K562 (cell line): Measurements from ENCODE around the gene SLCO2B1. TPM values are rescaled to one million over a fixed set of nuclear protein-coding genes. Genes with fewer than 3 reads are reported as not detected.

Experiments used
- ATAC-seq: fragments of 200-7000 bp; cut with Tn5 transposase; 3 replicates; pipeline ENCODE4 v1.9.1; 2020; ENCODE audit warnings: moderate library complexity
- BruUV-seq: library from RNA; stranded (reverse); fragments of 400-500 nt; replicated peaks from 2 replicates; lab custom pipeline; 2021; lab: Mats Ljungman, UMichigan
- CTCF ChIA-PET: fragments of 300-600 bp; formaldehyde crosslinking; extraction: SDS; loops from one replicate; lab custom pipeline; 2021; ENCODE audit warnings: low intra/inter-chr PET ratio; lab: Yijun Ruan, JAX
- POLR2A ChIA-PET: fragments of 300-600, 350-650 bp; sonication (Branson Sonifier 250); formaldehyde crosslinking; extraction: SDS; loops from one replicate; lab custom pipeline; 2021; ENCODE audit warnings: antibody characterized with exemption, inconsistent platforms; lab: Yijun Ruan, JAX
- DNase-seq, 4 experiments: peaks; one replicate each; pipeline versions ENCODE4 v3.0.0 to v3.0.0-alpha.2; 2011 to 2018; ENCODE audit warnings: low spot score in 3 of 4, mixed read lengths in 3 of 4; ENCODE audit errors: extremely low read depth in 1 of 4
- FAIRE-seq: peaks from 2 replicates; lab custom pipeline; 2011; peaks lifted over from hg19 to GRCh38; lab: Jason Lieb, UNC
- H2AFZ ChIP-seq: 2 replicates; pipeline ENCODE4 v1.6.0; 2011; ENCODE audit warnings: low read depth, low read length, control low read depth, inconsistent platforms
- H3K27ac ChIP-seq: fragments of 200-600 bp; 3 replicates; pipeline ENCODE4 v1.8.0; 2011; ENCODE audit warnings: low read depth, mild to moderate bottlenecking, control low read depth, inconsistent platforms, low read length, moderate library complexity, mixed read lengths; ENCODE audit errors: extremely low read depth
- H3K27me3 ChIP-seq, 2 experiments: fragments of 300-600 bp in 1 of 2; 2 replicates in 1 of 2; 3 replicates in 1 of 2; pipeline versions ENCODE4 v1.6.0 to v1.8.0; 2011; ENCODE audit warnings: inconsistent platforms in 2 of 2, low read length in 2 of 2, mild to moderate bottlenecking in 1 of 2, mixed read lengths in 1 of 2, moderate library complexity in 1 of 2; ENCODE audit not compliant: control insufficient read depth in 2 of 2, insufficient read depth in 2 of 2
- H3K36me3 ChIP-seq: fragments of 300-600 bp; 3 replicates; pipeline ENCODE4 v1.8.0; 2011; ENCODE audit warnings: mild to moderate bottlenecking, low read length, inconsistent platforms; ENCODE audit not compliant: control insufficient read depth, insufficient read depth
- H3K4me1 ChIP-seq, 2 experiments: fragments of 200-600 bp in 1 of 2; replicated peaks in 1 of 2; 2 replicates in 1 of 2; 3 replicates in 1 of 2; pipeline versions ENCODE4 v1.5.1 to v1.8.0; 2011; ENCODE audit warnings: inconsistent platforms in 2 of 2, low read length in 2 of 2, mild to moderate bottlenecking in 1 of 2, mixed read lengths in 1 of 2, moderate library complexity in 1 of 2; ENCODE audit not compliant: control insufficient read depth in 2 of 2, insufficient read depth in 2 of 2
- H3K4me2 ChIP-seq: 2 replicates; pipeline ENCODE4 v1.6.1; 2011; ENCODE audit warnings: low read length, control low read depth, inconsistent platforms, mixed read lengths; ENCODE audit not compliant: insufficient read depth
- H3K4me3 ChIP-seq: fragments of 200-600 bp; sonication (generic), shearing (Covaris generic); 2 replicates; pipeline ENCODE4 v1.5.1; 2016; ENCODE audit warnings: control low read depth, inconsistent platforms
- H3K79me2 ChIP-seq: fragments of 200-600 bp; 3 replicates; pipeline ENCODE4 v1.8.0; 2011; ENCODE audit warnings: low read length, inconsistent platforms; ENCODE audit not compliant: control insufficient read depth, insufficient read depth
- H3K9ac ChIP-seq, 2 experiments: 2 replicates each; pipeline versions ENCODE4 v1.6.0 to v1.6.1; 2011; ENCODE audit warnings: low read depth in 2 of 2, low read length in 2 of 2, control low read depth in 1 of 2, inconsistent platforms in 1 of 2, mild to moderate bottlenecking in 1 of 2, mixed read lengths in 1 of 2; ENCODE audit not compliant: insufficient read depth in 1 of 2
- H3K9me1 ChIP-seq: one replicate; pipeline ENCODE4 v1.6.0; 2011; ENCODE audit warnings: inconsistent platforms, mild to moderate bottlenecking, low read length, moderate library complexity; ENCODE audit not compliant: control insufficient read depth, insufficient read depth
- H3K9me3 ChIP-seq: replicated peaks from 2 replicates; pipeline ENCODE4 v1.5.1; 2011; ENCODE audit warnings: low read depth, low read length, inconsistent platforms; ENCODE audit not compliant: control insufficient read depth, insufficient read depth
- H4K20me1 ChIP-seq: replicated peaks from 2 replicates; pipeline ENCODE4 v1.6.1; 2011; ENCODE audit warnings: low read length, inconsistent platforms, mixed read lengths; ENCODE audit not compliant: control insufficient read depth, insufficient read depth
- BRF1 ChIP-seq: IDR thresholded peaks from 3 replicates; pipeline ENCODE4 v1.6.1; 2011; ENCODE audit warnings: borderline replicate concordance, mild to moderate bottlenecking; ENCODE audit not compliant: insufficient read length; ENCODE audit errors: extremely low read depth
- CBFB ChIP-seq: sonication (generic); formaldehyde crosslinking; IDR thresholded peaks from 2 replicates; pipeline ENCODE4 v1.4.0; 2020; ENCODE audit warnings: mild to moderate bottlenecking, missing genetic modification reagents
- HMGN3 ChIP-seq: IDR thresholded peaks from 2 replicates; pipeline ENCODE4 v1.6.1; 2011; ENCODE audit warnings: borderline replicate concordance, low read depth, mild to moderate bottlenecking, mixed read lengths, low read length; ENCODE audit not compliant: insufficient read length; ENCODE audit errors: extremely low read depth
- MCM5 ChIP-seq: fragments of 450-650 bp; IDR thresholded peaks from 2 replicates; pipeline ENCODE4 v1.6.1; 2016; ENCODE audit warnings: low read depth
- NRF1 ChIP-seq, 2 experiments: fragments of 450-650 bp; IDR thresholded peaks in 1 of 2; conservative IDR thresholded peaks in 1 of 2; 2 replicates each; pipeline ENCODE4 v1.6.1; 2014; ENCODE audit warnings: mild to moderate bottlenecking in 2 of 2
- TEAD2 ChIP-seq: fragments of 450-650 bp; IDR thresholded peaks from 2 replicates; pipeline ENCODE4 v1.6.1; 2016; ENCODE audit warnings: missing genetic modification characterization, control low read depth, missing compliant biosample characterization
- THRB ChIP-seq: fragments of 450-650 bp; formaldehyde crosslinking; conservative IDR thresholded peaks from 2 replicates; pipeline ENCODE4 v1.4.0; 2022; ENCODE audit warnings: mild to moderate bottlenecking, missing genetic modification characterization
- TSHZ1 ChIP-seq: fragments of 250-450 bp; sonication (Bioruptor Pico); IDR thresholded peaks from 2 replicates; pipeline ENCODE4 v1.4.0; 2020; ENCODE audit warnings: mild to moderate bottlenecking, moderate library complexity
- YBX1 ChIP-seq: fragments of 450-650 bp; IDR thresholded peaks from 2 replicates; pipeline ENCODE4 v1.7.1; 2016; ENCODE audit warnings: mild to moderate bottlenecking
- ZNF512 ChIP-seq: IDR thresholded peaks from 2 replicates; pipeline ENCODE4 v1.6.1; 2016; ENCODE audit warnings: missing genetic modification characterization, missing compliant biosample characterization
- WGBS: fragments of 100-300 bp; shearing (Covaris generic); methylation state at CpG from one replicate; pipeline ENCODE4 v1.1.6; 2016; ENCODE audit warnings: low coverage, mixed read lengths; ENCODE audit not compliant: insufficient coverage; ENCODE audit errors: missing lambda C conversion rate; 5-methylcytosine and 5-hydroxymethylcytosine counted together
- in situ Hi-C: fragments of 300-500 bp; cut with MboI; formaldehyde crosslinking; loops from 4 replicates; pipeline ENCODE4 v1.15.0; 2018; ENCODE audit warnings: inconsistent platforms, mixed read lengths
- intact Hi-C: fragments of 100-400 bp; cut with micrococcal nuclease; formaldehyde crosslinking; loops from 2 replicates; pipeline ENCODE4 v1.14.2; 2022
- polyA plus RNA-seq, 8 experiments: library from polyadenylated mRNA; depleted of rRNA in 4 of 8; stranded (reverse) in 5 of 8; unstranded in 3 of 8; fragments of >200 nt; fragmentation: Nextera tagmentation in 2 of 8; fragmentation: Illumina TruSeq in 1 of 8; extraction: Ambion mirVana in 2 of 8; extraction: Trizol in 1 of 8; gene quantifications; 2 replicates each; pipeline versions ENCODE4 v1.2.1 to v1.2.3, GENCODE V29; 2011 to 2014; ENCODE audit warnings: inconsistent platforms in 1 of 8, missing spikeins in 1 of 8
- total RNA-seq, 7 experiments: library from RNA; depleted of rRNA in 6 of 7; stranded (reverse); fragments of >200 nt in 6 of 7; fragmentation: Illumina TruSeq in 2 of 7; extraction: Trizol in 2 of 7; gene quantifications; 2 replicates each; pipeline versions ENCODE4 v1.2.1 to v1.2.3, GENCODE V29; 2011 to 2021; ENCODE audit warnings: low replicate concordance in 1 of 7

The SLCO2B1 gene
- total and polyA plus RNA-seq, 9 of the 15 experiments (the other 6 are each of a cell fraction or from before 2014, with no cell fraction given): 0.70 to 14.7 (median 7.6) TPM

- Histone ChIP-seq H3K36me3 (no peaks in the 10 kb centered on the region), H3K27me3 (peaks cover 0 to 29% of the 10 kb centered on the region in 2 experiments; a peak in 3 of 5 replicates), H3K4me3 (no peak overlapping the region), H3K9me3 (no peaks in the 10 kb centered on the region), H3K9ac (no peak overlapping the region), H3K4me2 (no peak overlapping the region), H4K20me1 (peaks cover 13% of the 10 kb centered on the region; the same call in 1 of the 2 replicates), H3K79me2 (no peaks in the 10 kb centered on the region), H3K9me1 (no peaks in the 10 kb centered on the region), H3K27ac (no peak overlapping the region), H2AFZ (no peak overlapping the region), H3K4me1 (no peaks in the 10 kb centered on the region)
- peak; percentile 76 for FAIRE-seq
- CTCF ChIA-PET: interaction anchor here (0.6 kb wide), 1 partner anchor 69 kb away, joined by 3 read pairs; no protein-coding TSS in a partner anchor
- BruUV-seq: no TSS peak
- intact Hi-C loops: no loop called here
- 0% methylated on average over 3 of the region's 3 CpGs for WGBS
- POLR2A ChIA-PET: no interaction called here
- peak in 3 of 4 experiments; percentile 45 to 58 (median 55) for DNase-seq
- no peak for ATAC-seq
- in situ Hi-C loops: no loop called here
- no peak for TF ChIP-seq TSHZ1 (CRISPR knock-in tag)
- no peak for TF ChIP-seq THRB (CRISPR knock-in tag)
- TF ChIP-seq MCM5: no peak
- TF ChIP-seq BRF1: no peak
- TF ChIP-seq CBFB (CRISPR knock-in tag): no peak
- TF ChIP-seq HMGN3: no peak
- TF ChIP-seq YBX1: no peak
- TF ChIP-seq NRF1 (conservative IDR thresholded peaks at IDR 0.05 in 1 of 2, IDR thresholded peaks at IDR 0.05 in 1 of 2): no peak
- 0 out of 2 replicates have a peak, but pooled peaks have one; percentile 34 for TF ChIP-seq TEAD2 (tag)
- TF ChIP-seq ZNF512 (tag): no peak
Observed at GRCh38 chr11:75233754-75234172, 82.9 kb downstream of the SLCO2B1 start.
